ENCODE results near the gene PARD3B.

DNA sequence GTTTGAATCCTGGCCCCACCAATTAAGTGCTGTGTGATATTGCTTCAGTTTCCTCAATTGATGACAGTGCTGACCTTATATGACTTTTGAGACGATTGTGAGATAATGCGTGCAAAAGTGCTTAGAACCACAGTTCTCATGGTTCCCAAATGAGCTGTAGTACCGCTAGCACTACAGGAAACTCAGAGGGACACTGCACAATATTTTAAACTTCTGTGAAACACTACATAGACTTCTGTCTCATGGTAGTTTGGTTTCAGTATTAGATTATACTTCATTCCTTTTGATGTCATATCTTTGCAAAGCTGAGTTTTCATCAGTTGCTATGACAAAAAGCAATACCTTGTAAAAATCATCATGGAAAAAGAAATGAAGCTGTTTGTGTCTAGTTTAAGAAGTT lies 368.0 kb downstream of the PARD3B start:
- TF ChIP-seq, protein P1, sequence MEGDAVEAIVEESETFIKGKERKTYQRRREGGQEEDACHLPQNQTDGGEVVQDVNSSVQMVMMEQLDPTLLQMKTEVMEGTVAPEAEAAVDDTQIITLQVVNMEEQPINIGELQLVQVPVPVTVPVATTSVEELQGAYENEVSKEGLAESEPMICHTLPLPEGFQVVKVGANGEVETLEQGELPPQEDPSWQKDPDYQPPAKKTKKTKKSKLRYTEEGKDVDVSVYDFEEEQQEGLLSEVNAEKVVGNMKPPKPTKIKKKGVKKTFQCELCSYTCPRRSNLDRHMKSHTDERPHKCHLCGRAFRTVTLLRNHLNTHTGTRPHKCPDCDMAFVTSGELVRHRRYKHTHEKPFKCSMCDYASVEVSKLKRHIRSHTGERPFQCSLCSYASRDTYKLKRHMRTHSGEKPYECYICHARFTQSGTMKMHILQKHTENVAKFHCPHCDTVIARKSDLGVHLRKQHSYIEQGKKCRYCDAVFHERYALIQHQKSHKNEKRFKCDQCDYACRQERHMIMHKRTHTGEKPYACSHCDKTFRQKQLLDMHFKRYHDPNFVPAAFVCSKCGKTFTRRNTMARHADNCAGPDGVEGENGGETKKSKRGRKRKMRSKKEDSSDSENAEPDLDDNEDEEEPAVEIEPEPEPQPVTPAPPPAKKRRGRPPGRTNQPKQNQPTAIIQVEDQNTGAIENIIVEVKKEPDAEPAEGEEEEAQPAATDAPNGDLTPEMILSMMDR (IDR thresholded peaks at IDR 0.05): no peak
- TF ChIP-seq POLR2AphosphoS5 (IDR thresholded peaks at IDR 0.05): no peak

Data from sigmoid colon (tissue), 4 donors.